D721Med (cell line): ENCODE results near the gene RPL6.
"Not testable (repeated sequence)": the region's sequence is repeated elsewhere in the genome, so short reads cannot be mapped to it uniquely, and the experiment has no call there.

Experiments
- DNase-seq: peaks from one replicate; pipeline ENCODE4 v3.0.0; 2011; ENCODE audit warnings: low spot score; ENCODE audit not compliant: insufficient read length
- FAIRE-seq: peaks from 2 replicates; lab custom pipeline; 2011; peaks lifted over from hg19 to GRCh38; lab: Jason Lieb, UNC
- CTCF ChIP-seq: IDR thresholded peaks from 2 replicates; pipeline ENCODE4 v1.5.1; 2012; ENCODE audit warnings: mild to moderate bottlenecking, control low read depth; ENCODE audit not compliant: insufficient read depth; ENCODE audit errors: missing control alignments

RPL6 gene

GRCh38 chr12:112419297-112420133 lies 10.1 kb upstream of the RPL6 start:
- FAIRE-seq: no peak

GRCh38 chr12:112418608-112419296 lies 9.3 kb upstream of the RPL6 start, which contains the start of gene PTPN11:
Gene PTPN11, plus strand, starts transcription at chr12:112418947. Its CDS starts 165 bp downstream, at chr12:112419112.
- TF ChIP-seq CTCF: peak; percentile 21
- FAIRE-seq (no peak), DNase-seq (peak; percentile 49)

More at GRCh38 chr12:112419297-112420133, 10.1 kb upstream of the RPL6 start:
- no peak for TF ChIP-seq CTCF
- no peak for DNase-seq

GRCh38 chr12:112418273-112418607 lies 8.8 kb upstream of the RPL6 start:
- DNase-seq (no peak), FAIRE-seq (no peak)
- no peak for TF ChIP-seq CTCF

- DNase-seq, FAIRE-seq: not testable (repeated sequence)
These were observed 6.1 kb upstream of the RPL6 start for GRCh38 chr12:112415457-112415856.

GRCh38 chr12:112413855-112414625 lies 4.6 kb upstream of the RPL6 start:
- FAIRE-seq (no peak), DNase-seq (no peak)
- no peak for TF ChIP-seq CTCF

GRCh38 chr12:112409906-112410244 lies 470 bp upstream of the RPL6 start:
- no peak for TF ChIP-seq CTCF
- DNase-seq (no peak), FAIRE-seq (no peak)

GRCh38 chr12:112408621-112409020 lies 784 bp downstream of the RPL6 start:
- DNase-seq (no peak), FAIRE-seq (no peak)
- TF ChIP-seq CTCF: no peak

GRCh38 chr12:112407683-112408082 lies 1.7 kb downstream of the RPL6 start:
- not testable (repeated sequence) for DNase-seq, FAIRE-seq
